Right ventricle myocardium superior (tissue), 1 donor: ENCODE data around the gene AREG. TPM values are rescaled to one million over a fixed set of nuclear protein-coding genes. Genes with fewer than 3 reads are reported as not detected.
"Not testable (repeated sequence)": the region's sequence is repeated elsewhere in the genome, so short reads cannot be mapped to it uniquely, and the experiment has no call there.

ENCODE experiments used
- ATAC-seq: fragments of 200-7000 bp; cut with Tn5 transposase; one replicate; pipeline ENCODE4 v1.9.1; 2020; ENCODE audit warnings: mild to moderate bottlenecking; ENCODE audit not compliant: poor library complexity
- DNase-seq: peaks from one replicate; pipeline ENCODE4 v3.0.0-alpha.2; 2020
- intact Hi-C: fragments of 100-400 bp; cut with DNase I; formaldehyde crosslinking; loops from one replicate; pipeline ENCODE4 v1.11.2; 2022
- long read RNA-seq: library from polyadenylated mRNA; unstranded; transcript quantifications from one replicate; pipeline ENCODE4 v2.0.0, GENCODE V29; 2021
- total RNA-seq: library from RNA; stranded (reverse); fragmentation: NEBNext Ultra II Directional; extraction: Animal tissue kit (Norgen Biotek cat#: 25700); gene quantifications from one replicate; pipeline ENCODE4 v1.2.1, GENCODE V29; 2021
- donor health status: DM: no; HTN: yes; CAD: no; lungs with severe emphysema.

Gene AREG
- total RNA-seq: 0.75 TPM
- long read RNA-seq: 0 reads

GRCh38 chr4:74444891-74445642 is at the start of gene AREG:
Gene AREG (plus strand): TSS chr4:74445136. CDS start chr4:74445346, 210 bp downstream.
- DNase-seq (peak; percentile 89), ATAC-seq (peak; percentile 96)
- intact Hi-C loops: no loop called here

- no peak for ATAC-seq
- intact Hi-C loops: no loop called here
- DNase-seq: no peak
These were observed 49.3 kb upstream of the AREG start for GRCh38 chr4:74395633-74396032.

- intact Hi-C loops: no loop called here
- no peak for DNase-seq
- ATAC-seq: no peak
These were observed 47.0 kb upstream of the AREG start for GRCh38 chr4:74397748-74398426.

GRCh38 chr4:74398894-74399589 is 45.9 kb upstream of the AREG start:
- DNase-seq, intact Hi-C loops, ATAC-seq: not testable (repeated sequence)

DNA sequence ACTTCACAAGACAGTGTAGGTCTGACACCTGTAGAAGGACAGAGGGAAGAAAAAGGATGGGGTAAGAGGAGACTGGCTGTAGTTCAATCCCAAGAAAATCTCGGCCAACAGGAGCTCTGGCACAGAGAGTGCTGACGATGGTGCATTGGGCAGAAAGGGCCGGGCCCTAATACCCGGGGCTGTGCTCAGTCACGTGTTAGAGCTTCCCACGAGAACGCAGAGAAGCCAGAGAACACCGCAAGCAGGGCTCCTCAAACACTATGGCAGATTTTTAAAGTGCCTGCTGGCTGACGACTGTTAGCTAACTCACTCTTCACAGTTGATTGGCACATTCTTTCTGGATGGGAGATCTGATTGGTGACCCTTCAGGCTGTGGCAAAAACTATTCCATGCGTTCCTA is 44.5 kb upstream of the AREG start:
- ATAC-seq (no peak), DNase-seq (no peak)
- intact Hi-C loops: no loop called here

DNA sequence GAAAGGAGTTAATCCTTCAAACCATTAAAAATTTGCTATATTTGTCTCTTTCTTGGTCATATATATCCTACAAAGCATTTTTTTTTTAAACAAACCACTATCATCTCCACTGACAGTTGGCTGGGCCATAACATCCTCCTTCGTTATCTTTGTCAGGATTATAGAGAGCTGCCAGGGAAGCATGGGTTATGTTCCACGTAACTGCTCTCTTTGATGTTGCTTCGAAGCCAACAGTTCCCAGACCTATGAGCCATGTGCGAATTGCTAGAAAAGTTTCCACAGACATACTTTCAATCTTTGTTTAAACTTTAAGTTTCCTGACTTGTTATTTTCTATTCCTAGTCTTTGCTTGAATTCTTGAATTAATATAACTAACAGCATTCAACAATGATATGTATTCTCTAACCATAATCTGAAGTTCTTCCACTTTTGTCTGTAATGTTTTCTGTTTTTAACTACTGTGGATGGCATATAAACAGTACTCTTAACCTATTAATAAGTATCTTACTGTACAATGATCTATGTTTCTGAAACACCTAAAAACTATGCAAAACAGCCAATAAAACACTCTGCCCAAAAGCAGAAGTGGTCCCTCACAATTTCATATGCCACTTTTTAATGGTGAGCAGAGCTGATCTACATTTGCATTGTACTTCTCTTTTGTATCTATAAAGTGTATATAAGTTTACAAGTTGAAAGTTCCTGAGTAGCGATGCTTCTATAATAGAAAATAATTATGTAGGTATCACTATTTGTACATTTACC is 42.1 kb upstream of the AREG start:
- DNase-seq: no peak
- intact Hi-C loops: no loop called here
- ATAC-seq: peak; percentile 48

DNA sequence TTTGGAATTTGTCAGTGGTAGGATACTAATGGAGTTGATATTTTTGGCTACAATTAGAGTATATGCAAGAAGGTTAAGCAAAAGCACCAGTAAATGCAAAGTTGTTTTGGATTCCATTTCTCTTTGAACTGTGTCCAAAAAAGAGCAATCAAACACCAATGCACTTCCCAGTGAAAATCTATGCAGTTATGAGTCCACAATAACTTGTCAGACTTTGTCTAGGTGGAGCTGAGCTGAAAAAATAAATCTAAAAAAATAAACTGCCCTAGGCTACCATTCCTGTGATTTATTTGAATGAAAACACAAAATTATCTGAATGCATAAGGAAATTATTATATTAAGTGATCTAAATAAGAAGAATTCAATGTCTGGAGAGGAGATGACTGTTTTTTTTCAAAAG is 37.0 kb upstream of the AREG start:
- no peak for DNase-seq
- intact Hi-C loops: no loop called here
- no peak for ATAC-seq

DNA sequence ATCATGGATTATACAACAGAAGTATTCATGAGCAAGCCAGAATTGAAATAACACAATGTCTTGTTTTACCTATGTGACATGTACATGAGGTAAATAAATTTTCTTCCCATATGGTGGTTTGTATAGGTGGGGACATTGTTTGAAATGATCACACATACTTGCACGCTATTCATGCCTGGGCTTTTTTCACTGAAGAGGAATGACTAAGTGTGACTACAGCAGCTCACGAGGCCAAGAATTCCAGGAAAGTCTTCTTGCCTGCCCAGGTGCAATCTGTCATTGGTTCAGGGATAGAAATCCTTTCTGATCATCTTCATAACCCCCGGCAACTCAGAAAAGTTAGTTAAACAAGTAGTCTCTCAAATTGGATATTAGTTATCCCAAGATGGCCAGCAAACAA is 36.3 kb upstream of the AREG start:
- ATAC-seq (no peak), DNase-seq (no peak)
- intact Hi-C loops: no loop called here

DNA sequence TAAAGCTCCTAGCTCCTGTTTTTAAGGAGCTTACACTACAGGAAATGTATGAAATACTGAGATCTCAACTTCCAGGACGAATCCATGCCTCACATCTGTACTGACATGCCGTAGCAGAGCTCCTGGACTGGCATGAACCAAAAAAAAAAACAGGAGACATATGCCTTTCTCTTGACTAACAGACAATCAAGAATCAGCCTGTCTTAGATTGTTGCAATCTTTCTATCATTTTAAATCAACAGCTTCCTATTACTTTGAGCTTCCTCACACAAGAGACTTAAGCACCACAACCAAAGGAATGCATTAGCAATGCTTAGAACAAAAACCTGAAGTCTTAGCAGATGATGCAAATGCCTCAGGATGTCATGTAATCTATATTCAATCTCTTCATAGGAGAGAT is 34.7 kb upstream of the AREG start:
- DNase-seq (no peak), ATAC-seq (no peak)
- intact Hi-C loops: no loop called here

GRCh38 chr4:74412225-74412624 is 32.7 kb upstream of the AREG start:
- intact Hi-C loops: no loop called here
- no peak for ATAC-seq
- no peak for DNase-seq

GRCh38 chr4:74413265-74413664 is 31.7 kb upstream of the AREG start:
- ATAC-seq (no peak), DNase-seq (no peak)
- intact Hi-C loops: no loop called here

DNA sequence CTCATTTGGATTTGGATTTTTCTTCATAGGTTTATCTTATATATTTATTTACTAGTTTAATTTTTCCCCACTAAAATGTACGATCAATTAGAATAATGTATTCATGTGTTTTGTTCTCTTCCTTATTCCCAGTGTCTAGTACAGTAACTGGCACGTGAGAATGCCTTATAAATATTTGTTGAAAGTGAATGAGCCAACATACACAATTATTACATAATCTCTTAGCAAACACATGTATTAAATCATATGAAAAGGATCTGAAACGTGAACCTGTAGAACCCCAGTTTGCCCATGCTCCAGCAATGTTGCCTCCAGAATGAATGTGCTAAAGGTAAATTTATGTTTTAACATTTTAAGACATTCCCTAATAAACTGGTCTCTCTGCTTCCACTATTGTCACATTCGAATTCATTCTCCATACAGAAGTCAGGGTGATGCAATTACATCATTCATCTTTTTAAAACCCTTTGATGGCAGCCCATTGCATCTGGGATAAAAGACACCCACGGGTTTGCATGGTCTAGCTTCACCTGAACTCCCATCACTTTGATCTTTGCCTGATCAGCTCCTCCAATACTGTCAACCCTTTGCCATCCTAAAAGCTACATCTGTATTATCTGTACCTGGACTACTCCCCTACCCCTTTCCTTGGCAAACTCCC is 30.7 kb upstream of the AREG start:
- intact Hi-C loops: no loop called here
- no peak for ATAC-seq
- no peak for DNase-seq

DNA sequence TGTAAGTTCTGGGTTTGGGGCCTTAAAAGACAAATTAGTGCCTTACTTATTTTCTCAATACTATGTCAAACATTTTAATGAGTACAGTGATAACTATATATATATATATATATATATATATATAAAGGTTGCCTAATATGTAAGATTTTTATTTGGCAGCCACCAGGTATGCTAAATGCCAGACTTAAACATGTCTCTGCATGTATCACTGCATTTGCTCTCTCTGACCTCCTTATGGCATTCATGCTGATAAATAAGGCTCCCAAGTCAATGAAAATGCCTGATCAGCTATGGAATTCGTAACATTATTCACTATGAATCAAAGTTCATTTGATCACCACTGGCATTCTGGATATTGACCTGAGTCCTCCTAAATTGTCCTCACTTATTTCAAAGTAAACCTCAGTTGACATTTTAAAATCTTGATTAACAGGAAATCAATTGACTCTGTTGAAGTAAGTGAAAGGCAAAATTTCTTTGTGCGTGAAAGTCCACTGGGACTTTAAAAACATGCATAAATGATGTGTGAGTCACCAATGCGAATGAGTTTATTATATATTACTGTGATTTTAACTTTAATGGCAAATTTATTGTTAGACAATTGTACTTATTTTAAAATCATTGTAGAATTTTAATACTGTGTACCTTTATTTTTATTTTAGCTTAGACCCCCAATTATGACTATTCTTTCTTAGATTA is 29.2 kb upstream of the AREG start:
- no peak for DNase-seq
- no peak for ATAC-seq
- intact Hi-C loops: no loop called here

DNA sequence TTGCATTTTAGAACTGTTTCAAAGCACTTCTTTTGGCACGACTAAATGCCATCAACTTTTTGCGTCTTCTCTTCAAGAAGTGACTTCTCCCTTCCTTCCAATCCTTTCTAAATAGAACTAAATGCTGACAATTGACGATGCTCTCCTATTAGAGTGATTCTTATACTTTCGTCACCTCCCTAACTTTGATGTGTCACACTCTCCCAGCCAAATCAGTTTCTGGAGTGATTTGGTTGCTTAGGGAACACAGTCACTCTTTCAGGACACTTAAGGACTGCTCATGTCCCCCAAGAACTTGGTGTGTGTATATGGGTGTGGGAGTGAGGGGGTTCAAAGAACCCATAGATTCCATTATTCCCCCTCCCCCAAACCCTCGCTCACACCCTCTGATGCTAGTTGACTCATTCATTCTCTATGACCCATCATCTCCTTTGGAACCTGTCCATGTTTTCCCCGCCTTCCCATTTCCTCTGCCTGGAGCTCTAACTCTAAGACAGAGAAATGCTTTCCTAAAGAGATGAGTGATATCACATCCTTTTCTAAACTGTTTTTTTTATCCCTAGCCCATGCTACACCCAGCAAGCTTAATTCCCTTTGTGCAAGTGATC is 26.8 kb upstream of the AREG start:
- DNase-seq (no peak), ATAC-seq (no peak)
- intact Hi-C loops: no loop called here

GRCh38 chr4:74420863-74421262 is 24.1 kb upstream of the AREG start:
- intact Hi-C loops: no loop called here
- no peak for DNase-seq
- ATAC-seq: no peak

- peak; percentile 98 for ATAC-seq
- intact Hi-C loops: no loop called here
- no peak for DNase-seq
These were observed 21.8 kb upstream of the AREG start for GRCh38 chr4:74423104-74423503.

- ATAC-seq (no peak), DNase-seq (no peak)
- intact Hi-C loops: no loop called here
These were observed 20.8 kb upstream of the AREG start for GRCh38 chr4:74424111-74424510.

DNA sequence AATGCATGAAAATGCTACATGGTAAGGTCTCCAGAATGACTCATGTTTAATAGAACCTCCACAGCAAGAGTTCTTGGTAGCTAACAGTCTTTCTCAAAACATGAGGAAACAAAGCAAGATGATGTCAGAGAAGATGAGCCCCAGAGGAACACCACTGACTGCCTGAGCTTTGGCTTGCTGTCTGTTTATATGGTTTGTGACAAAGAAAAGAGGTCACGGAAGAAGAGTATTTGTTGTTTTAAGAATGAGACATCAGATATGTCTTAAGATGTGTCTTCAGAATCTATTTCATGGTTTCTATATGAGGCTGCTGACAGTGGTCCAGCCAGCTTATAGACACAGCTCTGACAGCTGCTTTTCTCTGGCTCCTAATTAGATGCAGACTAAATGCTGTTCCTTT is 18.8 kb upstream of the AREG start:
- no peak for DNase-seq
- intact Hi-C loops: no loop called here
- no peak for ATAC-seq
